Measurements from ENCODE around the gene TANGO6.

The TANGO6 gene

GRCh38 chr16:69105501-69106361, 262.4 kb downstream of the TANGO6 start, which contains the start of gene HAS3:
Gene HAS3 (plus strand): TSS chr16:69105653. CDS start chr16:69109396, 3,743 bp downstream.
- DNase-seq (ENCODE audit: low spot score), result no peak

- no peak for DNase-seq (ENCODE audit: low spot score)
Measured at GRCh38 chr16:69106491-69107315, 263.4 kb downstream of the TANGO6 start.

- DNase-seq (ENCODE audit: low spot score), result no peak
Measured at GRCh38 chr16:69107316-69107962, 264.1 kb downstream of the TANGO6 start.

- DNase-seq (ENCODE audit: low spot score), result no peak
Measured at GRCh38 chr16:69108064-69108904, 265.0 kb downstream of the TANGO6 start.

GRCh38 chr16:69108905-69109252, 265.5 kb downstream of the TANGO6 start:
- DNase-seq (ENCODE audit: low spot score), result no peak

GRCh38 chr16:69109486-69110270, 266.3 kb downstream of the TANGO6 start:
- no peak for DNase-seq (ENCODE audit: low spot score)

- no peak for DNase-seq (ENCODE audit: low spot score)
Measured at GRCh38 chr16:69110406-69110805, 267.1 kb downstream of the TANGO6 start.

- no peak for DNase-seq (ENCODE audit: low spot score)
Measured at GRCh38 chr16:69111216-69111875, 268.0 kb downstream of the TANGO6 start.

GRCh38 chr16:69111876-69112230, 268.5 kb downstream of the TANGO6 start:
- no peak for DNase-seq (ENCODE audit: low spot score)

- DNase-seq (ENCODE audit: low spot score), result peak; percentile 41
Measured at GRCh38 chr16:69112285-69113129, 269.2 kb downstream of the TANGO6 start.

GRCh38 chr16:69113216-69113615, 269.9 kb downstream of the TANGO6 start:
- no peak for DNase-seq (ENCODE audit: low spot score)

- DNase-seq (ENCODE audit: low spot score), result no peak
Measured at GRCh38 chr16:69114346-69114975, 271.1 kb downstream of the TANGO6 start.

- DNase-seq (ENCODE audit: low spot score), result no peak
Measured at GRCh38 chr16:69114976-69115355, 271.6 kb downstream of the TANGO6 start.

- no peak for DNase-seq (ENCODE audit: low spot score)
Measured at GRCh38 chr16:69115361-69115760, 272.0 kb downstream of the TANGO6 start.

- DNase-seq (ENCODE audit: low spot score), result no peak
Measured at GRCh38 chr16:69115837-69116236, 272.5 kb downstream of the TANGO6 start.

- no peak for DNase-seq (ENCODE audit: low spot score)
Measured at GRCh38 chr16:69116256-69116875, 273.0 kb downstream of the TANGO6 start.

GRCh38 chr16:69116906-69117305, 273.6 kb downstream of the TANGO6 start:
- DNase-seq (ENCODE audit: low spot score), result no peak

- no peak for DNase-seq (ENCODE audit: low spot score)
Measured at GRCh38 chr16:69118468-69118867, 275.1 kb downstream of the TANGO6 start.

- DNase-seq (ENCODE audit: low spot score), result no peak
Measured at GRCh38 chr16:69118994-69119393, 275.7 kb downstream of the TANGO6 start.

Data from hematopoietic multipotent progenitor cell treated with erythropoietin and hydrocortisone succinate and interleukin-3 and kit ligand, for 17 days (in vitro differentiated cells).